GM12878 (cell line): ENCODE measurements around the gene EDC4. TPM values are rescaled to one million over a fixed set of nuclear protein-coding genes. Genes with fewer than 3 reads are reported as not detected.

Experiments used
- ASH2L ChIP-seq: fragments of 300-600, 200-600 bp; sonication (generic); IDR thresholded peaks from 2 replicates; pipeline ENCODE4 v1.6.1; 2017; ENCODE audit warnings: low read depth, mild to moderate bottlenecking, borderline replicate concordance
- BACH1 ChIP-seq: fragments of 450-650 bp; IDR thresholded peaks from 2 replicates; pipeline ENCODE4 v1.6.1; 2017; ENCODE audit warnings: mild to moderate bottlenecking, borderline replicate concordance
- CREB1 ChIP-seq: IDR thresholded peaks from 2 replicates; pipeline ENCODE4 v1.6.1; 2012; ENCODE audit warnings: low read depth, mild to moderate bottlenecking, inconsistent platforms
- FOXM1 ChIP-seq: IDR thresholded peaks from 2 replicates; pipeline ENCODE4 v1.6.1; 2012; ENCODE audit warnings: low read depth, mild to moderate bottlenecking, inconsistent platforms, low read length, moderate library complexity
- HDAC2 ChIP-seq: fragments of 200-600 bp; sonication (generic); IDR thresholded peaks from 2 replicates; pipeline ENCODE4 v1.6.1; 2017
- KAT2A ChIP-seq: conservative IDR thresholded peaks from 2 replicates; pipeline ENCODE4 v1.6.1; 2011; ENCODE audit warnings: low read depth, low read length; ENCODE audit not compliant: control insufficient read depth
- KLF5 ChIP-seq: fragments of 450-650 bp; IDR thresholded peaks from 2 replicates; pipeline ENCODE4 v1.6.1; 2014; ENCODE audit warnings: mild to moderate bottlenecking; ENCODE audit not compliant: partially characterized antibody
- MEF2A ChIP-seq: IDR thresholded peaks from 2 replicates; pipeline ENCODE4 v1.6.1; 2011; ENCODE audit warnings: low read depth, mild to moderate bottlenecking, low read length, moderate library complexity; ENCODE audit not compliant: insufficient read depth
- NBN ChIP-seq: fragments of 450-650 bp; IDR thresholded peaks from 2 replicates; pipeline ENCODE4 v1.6.1; 2016
- POLR2AphosphoS5 ChIP-seq: IDR thresholded peaks from 2 replicates; pipeline ENCODE4 v1.6.1; 2011; ENCODE audit warnings: mild to moderate bottlenecking, low read length, inconsistent platforms
- RAD21 ChIP-seq: IDR thresholded peaks from 2 replicates; pipeline ENCODE4 v1.6.1; 2011; ENCODE audit warnings: mild to moderate bottlenecking, low read depth, low read length, moderate library complexity; ENCODE audit not compliant: insufficient read depth
- RBBP5 ChIP-seq: fragments of 200-600 bp; sonication (generic); conservative IDR thresholded peaks from 2 replicates; pipeline ENCODE4 v1.6.1; 2016
- SMARCA5 ChIP-seq: fragments of 450-650 bp; IDR thresholded peaks from 2 replicates; pipeline ENCODE4 v1.6.1; 2017; ENCODE audit warnings: mild to moderate bottlenecking
- SP1 ChIP-seq: IDR thresholded peaks from one replicate; pipeline ENCODE4 v1.6.1; 2011; ENCODE audit warnings: low read depth, low read length
- SRF ChIP-seq, 2 experiments: IDR thresholded peaks; 2 replicates each; pipeline ENCODE4 v1.6.1; 2011; ENCODE audit warnings: low read depth in 2 of 2, low read length in 2 of 2, mild to moderate bottlenecking in 1 of 2, moderate library complexity in 1 of 2
- SUPT20H ChIP-seq: IDR thresholded peaks from 2 replicates; pipeline ENCODE4 v1.6.1; 2011; ENCODE audit warnings: low read depth, mild to moderate bottlenecking, low read length, moderate library complexity, borderline replicate concordance; ENCODE audit not compliant: control insufficient read depth
- TARDBP ChIP-seq: IDR thresholded peaks from 2 replicates; pipeline ENCODE4 v1.6.1; 2016; ENCODE audit warnings: borderline replicate concordance
- ZNF384 ChIP-seq: IDR thresholded peaks from 2 replicates; pipeline ENCODE4 v1.6.1; 2012; ENCODE audit warnings: low read depth, mild to moderate bottlenecking, low read length, improper control_type of control experiment, borderline replicate concordance
- ZNF622 ChIP-seq: fragments of 450-650 bp; IDR thresholded peaks from 2 replicates; pipeline ENCODE4 v1.6.1; 2017; ENCODE audit warnings: mild to moderate bottlenecking, inconsistent platforms
- ZSCAN29 ChIP-seq: fragments of 450-650 bp; IDR thresholded peaks from 2 replicates; pipeline ENCODE4 v1.6.1; 2017; ENCODE audit warnings: mild to moderate bottlenecking, moderate library complexity
- ZZZ3 ChIP-seq: IDR thresholded peaks from 2 replicates; pipeline ENCODE4 v1.6.1; 2011; ENCODE audit warnings: low read depth; ENCODE audit not compliant: control insufficient read depth, insufficient read length
- polyA plus RNA-seq, 11 experiments: library from polyadenylated mRNA; depleted of rRNA in 4 of 11; unstranded in 6 of 11; stranded (reverse) in 5 of 11; fragments of >200 nt; fragmentation: Nextera tagmentation in 4 of 11; fragmentation: Illumina TruSeq in 1 of 11; extraction: Ambion mirVana in 4 of 11; extraction: Trizol in 1 of 11; gene quantifications; 1 replicate in 1 of 11; 2 replicates in 10 of 11; pipeline versions ENCODE4 v1.2.1 to v1.2.3, GENCODE V29; 2011 to 2016; ENCODE audit warnings: inconsistent platforms in 2 of 11, missing spikeins in 2 of 11, low read depth in 1 of 11
- total RNA-seq, 4 experiments: library from RNA; depleted of rRNA in 3 of 4; stranded (reverse); fragments of >200 nt in 3 of 4; fragmentation: Illumina TruSeq in 1 of 4; extraction: Trizol in 1 of 4; gene quantifications; 2 replicates each; pipeline versions ENCODE4 v1.2.1 to v1.2.3, GENCODE V29; 2013 to 2021
- TF ChIP-seq, protein P1 (sequence below): IDR thresholded peaks from 2 replicates; pipeline ENCODE4 v1.6.1; 2012; ENCODE audit warnings: low read depth, low read length, improper control_type of control experiment
- TF ChIP-seq, protein P2 (sequence below): fragments of 150-350 bp; IDR thresholded peaks from 2 replicates; pipeline ENCODE4 v1.6.1; 2016; ENCODE audit warnings: low read depth, low read length

EDC4 gene
- total and polyA plus RNA-seq, 10 of the 15 experiments (the other 5 are each of a cell fraction or from before 2014, with no cell fraction given) = 1.2 to 86.0 (median 53.4) TPM

GRCh38 chr16:67846320-67847063 is 26.4 kb upstream of the EDC4 start, which contains the start of gene NUTF2 (continued):
- TF ChIP-seq, protein P1, sequence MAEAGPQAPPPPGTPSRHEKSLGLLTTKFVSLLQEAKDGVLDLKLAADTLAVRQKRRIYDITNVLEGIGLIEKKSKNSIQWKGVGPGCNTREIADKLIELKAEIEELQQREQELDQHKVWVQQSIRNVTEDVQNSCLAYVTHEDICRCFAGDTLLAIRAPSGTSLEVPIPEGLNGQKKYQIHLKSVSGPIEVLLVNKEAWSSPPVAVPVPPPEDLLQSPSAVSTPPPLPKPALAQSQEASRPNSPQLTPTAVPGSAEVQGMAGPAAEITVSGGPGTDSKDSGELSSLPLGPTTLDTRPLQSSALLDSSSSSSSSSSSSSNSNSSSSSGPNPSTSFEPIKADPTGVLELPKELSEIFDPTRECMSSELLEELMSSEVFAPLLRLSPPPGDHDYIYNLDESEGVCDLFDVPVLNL = peak; percentile 66; the same call in 1 of the 2 replicates
- TF ChIP-seq ZNF622 (no peak), SMARCA5 (no peak), RAD21 (no peak), BACH1 (peak; percentile 11; the same call in 1 of the 2 replicates), KAT2A (no peak), HDAC2 (no peak), ZNF384 (0 out of 2 replicates have a peak, but pooled peaks have one; percentile 25), ASH2L (no peak), TARDBP (peak; percentile 95), KLF5 (peak; percentile 74), SP1 (peak; percentile 70), NBN (peak; percentile 75), POLR2AphosphoS5 (peak; percentile 76; the same call in 1 of the 2 replicates), ZSCAN29 (no peak), RBBP5 (no peak), SUPT20H (no peak), SRF (IDR thresholded peaks at IDR 0.05; ENCODE audit: low read depth in 2 of 2, low read length in 2 of 2) (no peak), FOXM1 (no peak), ZZZ3 (no peak), MEF2A (no peak), CREB1 (peak; percentile 82)
- TF ChIP-seq, protein P2, sequence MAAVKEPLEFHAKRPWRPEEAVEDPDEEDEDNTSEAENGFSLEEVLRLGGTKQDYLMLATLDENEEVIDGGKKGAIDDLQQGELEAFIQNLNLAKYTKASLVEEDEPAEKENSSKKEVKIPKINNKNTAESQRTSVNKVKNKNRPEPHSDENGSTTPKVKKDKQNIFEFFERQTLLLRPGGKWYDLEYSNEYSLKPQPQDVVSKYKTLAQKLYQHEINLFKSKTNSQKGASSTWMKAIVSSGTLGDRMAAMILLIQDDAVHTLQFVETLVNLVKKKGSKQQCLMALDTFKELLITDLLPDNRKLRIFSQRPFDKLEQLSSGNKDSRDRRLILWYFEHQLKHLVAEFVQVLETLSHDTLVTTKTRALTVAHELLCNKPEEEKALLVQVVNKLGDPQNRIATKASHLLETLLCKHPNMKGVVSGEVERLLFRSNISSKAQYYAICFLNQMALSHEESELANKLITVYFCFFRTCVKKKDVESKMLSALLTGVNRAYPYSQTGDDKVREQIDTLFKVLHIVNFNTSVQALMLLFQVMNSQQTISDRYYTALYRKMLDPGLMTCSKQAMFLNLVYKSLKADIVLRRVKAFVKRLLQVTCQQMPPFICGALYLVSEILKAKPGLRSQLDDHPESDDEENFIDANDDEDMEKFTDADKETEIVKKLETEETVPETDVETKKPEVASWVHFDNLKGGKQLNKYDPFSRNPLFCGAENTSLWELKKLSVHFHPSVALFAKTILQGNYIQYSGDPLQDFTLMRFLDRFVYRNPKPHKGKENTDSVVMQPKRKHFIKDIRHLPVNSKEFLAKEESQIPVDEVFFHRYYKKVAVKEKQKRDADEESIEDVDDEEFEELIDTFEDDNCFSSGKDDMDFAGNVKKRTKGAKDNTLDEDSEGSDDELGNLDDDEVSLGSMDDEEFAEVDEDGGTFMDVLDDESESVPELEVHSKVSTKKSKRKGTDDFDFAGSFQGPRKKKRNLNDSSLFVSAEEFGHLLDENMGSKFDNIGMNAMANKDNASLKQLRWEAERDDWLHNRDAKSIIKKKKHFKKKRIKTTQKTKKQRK = no peak
